Subcutaneous adipose tissue (tissue), 4 donors: ENCODE measurements around the gene ZNF808. TPM values are rescaled to one million over a fixed set of nuclear protein-coding genes. Genes with fewer than 3 reads are reported as not detected.

Experiments
- CTCF ChIP-seq: fragments of 450-650 bp; IDR thresholded peaks from one replicate; pipeline ENCODE4 v1.5.1; 2016; ENCODE audit warnings: low read depth, mild to moderate bottlenecking, control low read depth, antibody characterized with exemption, moderate library complexity
- total RNA-seq, 4 donors: library from RNA; depleted of rRNA; stranded (reverse); fragments of >200 nt; gene quantifications; one replicate each; pipeline ENCODE4 v1.1.0, GENCODE V29; 2016

Gene ZNF808
- total RNA-seq, result 10 to 100 TPM; 21.4 to 29.7 (median 26.9) TPM

GRCh38 chr19:52527134-52527955 lies at the start of gene ZNF808:
TSS of gene ZNF808 (plus strand) at chr19:52527668. CDS start at chr19:52543285, 15,617 bp downstream.
- TF ChIP-seq CTCF, result no peak

GRCh38 chr19:52492201-52492993 lies 35.1 kb upstream of the ZNF808 start:
- TF ChIP-seq CTCF, result no peak

- no peak for TF ChIP-seq CTCF
These were observed 34.4 kb upstream of the ZNF808 start for GRCh38 chr19:52492994-52493470.

- no peak for TF ChIP-seq CTCF
These were observed 33.0 kb upstream of the ZNF808 start for GRCh38 chr19:52494518-52494917.

GRCh38 chr19:52498571-52498970 lies 28.9 kb upstream of the ZNF808 start:
- TF ChIP-seq CTCF, result no peak

GRCh38 chr19:52507266-52507665 lies 20.2 kb upstream of the ZNF808 start:
- TF ChIP-seq CTCF, result no peak

- TF ChIP-seq CTCF, result no peak
These were observed 11.3 kb upstream of the ZNF808 start for GRCh38 chr19:52516191-52516590.
